HG02943 (cell line): Measurements from ENCODE around the gene MERTK.
"Not testable (repeated sequence)": the region's sequence is repeated elsewhere in the genome, so short reads cannot be mapped to it uniquely, and the experiment has no call there.

Experiments used
- ATAC-seq: cut with Tn5 transposase; IDR thresholded peaks from one replicate; pipeline ENCODE4 v1.9.1; 2021; ENCODE audit warnings: mild to moderate bottlenecking, low read depth, moderate library complexity; ENCODE audit not compliant: unreplicated experiment

Gene MERTK

DNA sequence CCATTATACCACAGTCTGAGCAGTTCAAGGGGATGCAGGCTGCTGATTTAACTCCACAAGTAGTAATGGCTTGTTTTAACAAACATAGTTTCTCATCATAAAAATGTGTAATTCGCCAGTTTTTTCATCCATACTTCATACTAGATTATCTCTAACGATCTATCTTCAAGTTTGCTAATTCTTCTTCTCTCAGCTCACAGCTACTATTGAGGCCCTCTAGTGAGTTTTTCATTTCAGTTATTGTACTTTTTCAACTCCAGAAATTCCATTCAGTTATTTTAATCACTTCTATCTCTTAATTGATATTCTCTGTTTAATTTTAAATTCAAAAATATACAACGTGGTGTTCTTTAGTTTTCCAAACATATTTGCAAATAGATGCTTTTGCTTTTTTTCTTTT is 136.5 kb downstream of the MERTK start:
- ATAC-seq = no peak

DNA sequence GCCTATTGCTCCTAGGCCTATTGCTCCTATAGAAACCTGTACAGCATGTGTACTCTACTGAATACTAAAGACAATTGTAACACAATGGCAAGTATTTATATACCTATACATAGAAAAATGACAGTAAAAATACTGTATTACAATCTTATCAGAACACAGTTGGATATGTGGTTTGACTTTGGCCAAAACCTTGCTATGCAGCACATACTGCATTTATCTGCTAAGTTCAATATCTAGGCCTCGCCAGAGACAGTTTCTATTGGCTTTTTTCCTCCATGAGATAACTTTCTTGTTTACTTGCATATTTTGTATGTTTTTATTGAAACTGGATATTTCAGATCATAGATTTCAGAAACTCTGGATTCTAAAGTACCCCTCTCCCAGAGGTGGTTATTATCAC is 137.4 kb downstream of the MERTK start:
- ATAC-seq = no peak

DNA sequence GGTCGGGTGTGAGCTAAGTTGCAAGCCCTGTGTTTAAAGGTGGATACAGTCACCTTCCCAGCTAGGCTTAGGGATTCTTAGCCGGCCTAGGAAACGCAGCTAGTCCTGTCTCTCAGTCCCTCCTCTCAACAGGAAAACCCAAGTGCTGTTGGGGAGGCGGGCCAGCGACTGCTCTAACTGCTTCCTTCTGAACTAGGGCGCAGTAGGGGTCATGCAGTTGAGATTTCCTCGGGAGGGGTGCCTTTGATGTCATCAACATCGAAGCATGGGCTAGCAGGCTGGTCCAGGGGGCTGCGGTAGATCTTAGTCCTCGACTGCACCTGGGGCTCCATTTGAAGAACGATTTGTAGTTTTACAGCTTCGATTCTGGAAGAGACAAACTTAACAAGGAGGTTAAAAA is 141.1 kb downstream of the MERTK start:
- not testable (repeated sequence) for ATAC-seq

DNA sequence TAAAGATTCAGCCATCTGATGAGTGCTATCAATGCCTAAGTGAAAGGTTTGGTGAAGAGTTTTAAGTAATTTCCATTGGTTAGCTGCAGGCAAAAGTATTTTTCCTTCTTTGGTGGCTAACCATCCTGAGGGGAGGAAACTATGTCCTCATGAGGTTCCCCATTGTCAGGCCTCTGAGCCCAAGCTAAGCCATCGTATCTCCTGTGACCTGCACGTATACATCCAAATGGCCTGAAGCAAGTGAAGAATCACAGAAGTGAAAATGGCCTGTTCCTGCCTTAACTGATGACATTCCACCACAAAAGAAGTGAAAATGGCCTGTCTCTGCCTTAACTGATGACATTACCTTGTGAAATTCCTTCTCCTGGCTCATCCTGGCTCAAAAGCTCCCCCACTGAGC is 141.7 kb downstream of the MERTK start:
- not testable (repeated sequence) for ATAC-seq

DNA sequence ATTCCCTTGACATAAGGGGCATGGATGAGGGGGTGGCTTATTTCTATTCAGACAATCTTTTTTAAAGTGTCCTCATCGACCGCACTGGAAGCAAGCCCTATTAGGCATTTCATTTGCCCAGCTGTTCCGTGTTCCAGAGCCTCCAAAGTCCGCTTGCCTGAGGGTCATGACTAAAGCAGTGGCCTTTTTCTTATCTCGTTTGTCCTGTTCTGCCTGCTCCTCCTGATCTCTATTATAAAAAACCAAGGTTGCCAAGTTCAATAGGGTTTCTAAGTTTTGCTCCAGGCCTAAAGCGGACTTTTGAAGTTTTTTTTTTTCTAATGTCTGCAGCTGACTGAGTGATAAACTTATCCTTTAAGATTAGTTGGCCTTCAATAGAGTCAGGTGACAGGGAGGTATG is 143.1 kb downstream of the MERTK start:
- not testable (repeated sequence) for ATAC-seq

DNA sequence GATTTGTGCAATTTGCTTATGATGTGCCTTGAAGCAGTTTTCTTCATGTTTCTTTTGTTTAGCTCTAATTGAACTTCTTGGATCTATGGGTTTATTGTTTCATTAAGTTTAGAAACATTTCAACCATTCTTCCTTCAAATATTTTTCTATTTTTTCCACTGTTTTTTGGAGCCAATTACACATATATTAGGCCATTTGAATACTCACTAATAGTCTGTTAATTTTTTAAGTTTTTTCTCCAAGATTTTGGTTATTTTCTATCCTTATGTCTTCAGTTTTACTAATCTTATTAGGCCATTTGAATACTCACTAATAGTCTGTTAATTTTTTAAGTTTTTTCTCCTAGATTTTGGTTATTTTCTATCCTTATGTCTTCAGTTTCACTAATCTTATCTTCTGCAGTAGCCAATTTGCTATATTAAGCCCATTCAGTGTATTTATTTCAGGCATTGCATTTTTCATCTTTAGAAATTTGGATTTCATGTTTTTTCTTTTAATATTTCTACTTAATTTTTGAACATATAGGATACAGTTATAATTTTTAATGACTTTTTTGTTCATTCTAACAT is 147.1 kb downstream of the MERTK start:
- ATAC-seq = no peak

DNA sequence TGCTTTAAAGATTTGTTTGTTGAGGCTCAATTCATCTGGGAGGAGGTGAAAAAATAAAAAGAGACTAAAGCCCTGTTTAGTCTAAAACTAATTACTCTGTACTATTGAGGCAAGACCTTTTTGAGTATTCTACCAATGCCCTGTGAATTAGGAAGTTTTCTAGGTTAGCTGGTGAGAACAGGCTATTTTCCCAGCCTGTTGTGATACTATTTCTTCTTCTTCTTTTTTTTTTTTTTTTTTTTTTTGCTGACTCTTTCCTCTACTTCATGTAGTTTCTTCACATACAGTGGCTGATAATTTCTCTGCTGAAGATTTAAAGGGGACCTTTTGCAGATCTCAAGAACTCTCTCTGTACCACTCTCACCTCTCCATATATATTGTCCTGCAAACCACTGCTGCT is 147.8 kb downstream of the MERTK start:
- ATAC-seq = no peak

DNA sequence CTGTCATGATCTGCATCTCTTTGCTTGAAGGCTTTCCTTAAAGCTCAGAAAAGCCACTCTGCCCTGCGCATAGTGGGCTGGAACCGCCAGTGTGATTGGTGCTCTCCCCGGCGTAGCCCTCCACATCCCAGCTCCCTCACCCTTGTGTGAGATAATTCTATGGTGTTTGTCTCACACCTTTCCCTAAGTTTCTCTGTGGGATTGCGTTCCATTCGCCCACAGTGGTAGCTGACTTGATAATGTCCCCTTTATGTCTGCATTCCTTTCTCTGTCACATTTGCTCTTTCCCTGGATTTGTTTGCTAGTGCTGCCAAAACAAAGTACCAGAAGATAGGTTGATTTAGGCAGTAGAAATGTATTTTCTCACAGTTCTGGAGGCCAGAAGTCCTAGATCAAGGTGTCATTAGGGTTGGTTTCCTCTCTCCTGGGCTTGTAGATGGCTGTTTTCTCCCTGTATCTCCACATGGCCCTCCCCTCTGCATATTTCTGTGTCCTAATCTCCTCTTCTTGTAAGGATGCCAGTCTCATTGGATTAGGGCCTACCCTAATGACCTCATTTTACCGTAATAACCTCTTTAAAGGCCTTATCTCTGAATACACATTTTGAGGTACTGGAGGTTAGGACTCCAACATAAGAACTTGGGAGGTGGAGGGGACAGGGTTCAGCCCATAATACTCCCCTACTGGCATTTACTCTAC is 149.3 kb downstream of the MERTK start:
- ATAC-seq = no peak

DNA sequence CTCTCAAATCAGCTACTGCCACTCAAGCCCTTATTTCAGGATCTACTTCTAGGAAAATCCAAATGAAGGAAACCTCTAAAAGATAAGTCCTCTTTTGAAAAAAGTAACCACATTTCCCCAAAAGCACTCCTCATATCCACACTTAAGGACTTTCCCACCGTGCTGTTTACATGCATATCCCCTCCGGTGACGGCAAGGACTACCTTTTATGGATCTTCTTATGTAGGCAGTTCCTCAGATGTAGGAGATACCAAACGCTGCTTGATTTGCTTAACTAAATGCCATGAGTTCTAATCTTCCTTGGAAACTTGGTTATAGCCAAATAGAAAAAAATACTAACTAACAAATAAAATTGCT is 149.8 kb downstream of the MERTK start:
- no peak for ATAC-seq

DNA sequence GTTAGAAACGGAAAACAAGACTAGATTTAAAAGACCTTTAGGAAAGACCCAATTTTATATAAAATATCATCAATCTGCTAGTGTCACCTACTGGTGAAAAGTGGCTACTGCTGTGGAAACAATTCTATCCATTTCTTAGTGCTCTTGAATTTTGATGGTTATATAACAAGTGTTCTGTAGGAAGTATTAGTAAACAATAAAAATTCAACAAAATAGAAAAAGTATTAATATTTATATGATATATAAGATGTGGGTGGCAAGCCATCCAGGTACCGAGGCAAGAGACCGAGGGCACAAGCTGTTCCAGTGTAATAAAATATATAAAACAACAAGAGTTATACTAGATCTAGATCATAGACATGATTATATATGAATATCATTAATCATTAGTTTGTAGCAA is 150.5 kb downstream of the MERTK start:
- no peak for ATAC-seq

DNA sequence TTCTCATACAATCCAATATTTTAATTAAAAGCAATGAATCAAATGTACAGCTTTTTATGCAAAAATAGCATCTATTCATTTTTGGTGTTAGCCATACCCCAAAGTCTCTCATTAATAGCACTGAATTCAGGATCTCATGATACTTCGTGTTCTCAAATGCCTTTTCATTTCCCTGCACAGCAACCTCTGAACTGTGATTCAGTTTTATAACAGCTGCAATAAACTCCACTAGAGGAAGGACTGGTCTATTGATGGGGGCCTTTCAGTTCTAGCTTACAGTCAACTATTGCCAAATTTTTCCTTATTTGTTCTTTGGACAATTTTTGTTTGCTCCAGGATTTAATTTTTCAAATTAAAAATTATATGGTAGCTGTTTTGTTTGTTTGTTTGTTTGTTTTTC is 151.9 kb downstream of the MERTK start:
- no peak for ATAC-seq

DNA sequence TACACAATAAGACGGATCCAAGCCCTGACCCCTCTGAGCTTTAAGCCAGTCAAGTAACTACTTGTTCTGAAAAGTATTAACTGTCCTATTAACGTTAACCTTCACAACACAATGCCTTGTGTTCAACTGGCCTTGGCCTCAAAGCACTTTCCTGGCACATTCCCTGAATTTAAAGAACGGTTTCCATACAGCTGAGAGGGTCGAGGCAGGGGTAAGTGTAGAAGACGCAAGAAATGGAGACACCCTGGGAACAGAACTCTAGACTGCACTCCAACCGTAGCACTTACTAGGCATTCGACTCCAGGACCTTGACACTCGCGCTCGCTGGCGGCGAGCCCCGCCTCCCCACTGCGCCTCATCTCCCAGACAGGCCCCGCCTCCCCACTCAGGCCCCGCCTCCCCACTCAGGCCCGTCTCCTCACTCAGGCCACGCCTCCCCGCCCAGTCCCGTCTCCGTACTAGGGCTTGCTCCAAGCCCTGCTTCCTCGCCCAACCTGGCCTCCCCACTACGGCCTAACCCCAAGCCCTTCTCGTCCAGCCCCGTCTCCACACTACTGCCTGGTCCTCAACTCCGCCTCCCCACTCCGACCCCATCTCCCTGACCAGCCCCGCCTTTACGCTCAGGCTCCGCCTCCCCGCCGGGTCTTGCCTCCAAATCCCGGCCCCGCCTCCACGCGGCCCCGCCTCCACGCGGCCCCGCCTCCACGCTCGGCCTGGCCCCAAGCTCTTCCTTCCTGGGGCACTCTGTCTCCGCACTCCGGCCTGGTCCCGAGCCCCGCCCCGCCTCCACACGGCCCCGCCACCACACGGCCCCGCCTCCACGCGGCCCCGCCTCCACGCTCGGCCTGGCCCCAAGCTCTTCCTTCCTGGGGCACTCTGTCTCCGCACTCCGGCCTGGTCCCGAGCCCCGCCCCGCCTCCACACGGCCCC is 155.8 kb downstream of the MERTK start:
- ATAC-seq = peak; percentile 58

DNA sequence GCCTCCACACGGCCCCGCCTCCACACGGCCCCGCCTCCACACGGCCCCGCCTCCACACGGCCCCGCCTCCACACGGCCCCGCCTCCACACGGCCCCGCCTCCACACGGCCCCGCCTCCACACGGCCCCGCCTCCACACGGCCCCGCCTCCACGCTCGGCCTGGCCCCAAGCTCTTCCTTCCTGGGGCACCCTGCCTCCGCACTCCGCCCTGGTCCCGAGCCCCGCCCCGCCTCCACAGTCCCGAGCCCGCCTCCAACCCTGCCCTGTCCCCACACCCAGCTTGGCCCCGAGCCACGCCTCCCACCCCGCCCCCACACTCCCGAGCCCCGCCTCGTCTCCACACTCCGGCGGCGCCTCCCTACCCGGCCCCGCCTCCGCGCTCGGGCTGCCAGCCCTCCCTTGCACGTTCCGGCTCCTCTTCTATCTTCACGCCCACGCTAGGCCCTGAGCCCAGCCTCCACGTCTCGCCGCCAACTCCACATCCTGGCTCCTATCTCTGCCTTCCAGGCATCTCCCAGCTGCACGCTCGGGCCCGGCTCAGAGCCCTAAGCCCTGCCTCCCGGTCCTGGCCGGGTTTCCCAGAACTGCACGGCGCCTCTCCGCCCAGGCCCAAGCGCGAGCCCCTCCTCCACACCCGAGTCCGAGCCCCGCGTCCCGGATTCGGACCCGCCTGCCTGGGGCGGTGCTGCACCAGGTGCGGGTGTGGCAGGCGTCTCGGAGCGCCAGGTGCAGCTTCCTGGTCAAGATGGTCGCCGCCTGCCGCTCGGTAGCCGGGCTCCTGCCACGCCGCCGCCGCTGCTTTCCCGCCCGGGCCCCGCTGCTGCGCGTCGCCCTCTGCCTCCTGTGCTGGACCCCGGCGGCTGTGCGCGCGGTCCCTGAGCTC is 156.7 kb downstream of the MERTK start, which contains the start of gene TMEM87B:
Gene TMEM87B (plus strand): TSS at position 423 of the 883 bp plus-strand sequence. CDS start 323 bp downstream, at position 746.
- ATAC-seq = peak; percentile 58

DNA sequence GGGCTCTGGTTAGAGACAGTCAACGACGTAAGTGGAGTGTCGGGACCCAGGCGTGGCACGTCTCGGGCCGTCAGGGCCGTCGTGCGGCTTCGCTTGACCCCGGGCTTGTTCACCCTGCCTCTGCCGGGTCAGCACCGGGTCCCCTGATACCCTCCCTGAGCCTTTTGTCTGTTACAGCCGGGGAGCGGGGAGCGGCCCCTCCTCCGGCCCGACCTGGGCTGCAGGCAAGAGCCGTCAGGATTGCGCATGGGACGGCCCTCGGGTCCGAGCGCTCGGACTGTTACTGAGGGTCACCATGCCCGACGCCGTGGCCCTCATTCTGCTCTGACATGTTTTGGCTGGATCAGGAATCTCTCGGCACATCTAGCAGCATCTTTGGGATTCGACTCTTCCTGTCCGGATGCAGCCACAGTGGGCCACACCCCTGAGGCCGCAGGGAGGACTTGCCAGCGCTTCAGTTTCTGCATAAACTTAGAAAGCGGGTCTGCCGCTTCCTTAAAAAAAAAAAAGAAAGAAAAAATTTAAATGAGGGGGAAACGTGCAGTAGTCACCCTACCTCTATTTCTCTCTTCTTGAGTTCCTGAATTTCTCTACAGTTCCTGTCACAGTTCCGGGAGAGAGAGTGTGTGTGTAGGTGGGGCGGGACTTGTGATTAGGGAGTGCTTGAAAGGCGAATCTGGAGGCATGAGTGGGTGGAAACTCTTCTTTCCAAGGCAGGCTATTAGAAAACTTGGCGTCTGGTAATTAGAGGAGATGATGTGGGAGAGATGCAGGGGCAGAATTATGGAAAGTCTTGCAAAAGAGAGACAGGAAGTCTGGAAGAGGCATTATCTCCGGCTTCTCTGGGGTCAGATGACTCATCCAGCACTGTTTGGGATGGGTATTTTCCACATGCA is 157.6 kb downstream of the MERTK start:
- ATAC-seq = no peak

DNA sequence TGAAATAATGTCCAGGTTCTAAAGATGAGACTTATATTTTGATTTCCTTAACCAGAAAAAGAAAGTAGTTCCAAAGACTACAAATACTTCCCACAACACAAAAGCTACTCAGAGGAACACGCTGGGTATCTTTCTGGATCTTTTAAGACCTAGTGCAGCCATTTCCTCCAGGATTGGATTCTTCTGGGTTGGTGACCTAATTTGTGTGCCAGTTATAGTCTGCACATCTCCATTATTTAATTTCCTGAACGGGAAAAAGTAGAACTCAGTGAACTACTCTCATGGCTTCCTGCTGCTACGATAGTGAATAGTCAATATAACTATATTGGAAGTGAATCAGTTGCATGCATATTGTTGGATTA is 158.2 kb downstream of the MERTK start:
- ATAC-seq = no peak

DNA sequence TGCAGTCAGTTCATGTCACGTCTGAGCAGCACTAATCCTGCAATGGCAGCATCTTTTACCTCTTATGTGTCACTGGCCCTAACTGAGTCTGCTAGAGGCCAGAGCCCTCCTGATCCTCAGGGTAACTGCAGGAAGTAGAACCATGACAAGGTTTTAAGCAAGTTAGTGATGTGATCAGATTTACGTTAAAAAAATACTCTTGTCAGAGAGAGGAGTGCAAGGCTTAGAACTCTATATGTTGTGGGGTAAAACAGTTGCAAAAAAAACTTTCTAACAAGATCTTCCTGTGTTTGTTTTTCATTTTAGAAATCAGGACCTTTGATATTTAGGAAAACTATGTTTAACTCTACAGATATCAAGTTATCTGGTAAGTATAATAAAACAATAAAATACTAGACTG is 161.3 kb downstream of the MERTK start:
- no peak for ATAC-seq

DNA sequence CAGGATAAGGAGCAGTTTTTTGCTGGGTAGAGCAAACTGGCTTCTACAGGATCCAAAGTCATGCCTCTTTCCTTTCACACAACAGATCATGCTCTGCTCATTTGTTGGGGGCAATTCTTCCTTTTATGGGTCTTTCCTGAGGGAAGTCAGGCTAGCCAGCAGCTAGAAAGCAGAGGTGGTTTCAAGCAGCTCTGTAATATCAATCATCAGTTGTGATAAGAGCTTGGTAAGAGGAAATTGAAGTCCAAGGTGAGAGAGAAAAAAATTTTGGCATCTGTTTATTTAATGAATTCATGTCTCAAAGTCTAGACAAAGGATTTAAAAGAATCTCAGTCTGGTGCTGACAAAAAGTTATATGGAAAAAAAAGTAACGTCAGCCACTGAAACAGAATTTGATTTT is 162.9 kb downstream of the MERTK start:
- no peak for ATAC-seq

DNA sequence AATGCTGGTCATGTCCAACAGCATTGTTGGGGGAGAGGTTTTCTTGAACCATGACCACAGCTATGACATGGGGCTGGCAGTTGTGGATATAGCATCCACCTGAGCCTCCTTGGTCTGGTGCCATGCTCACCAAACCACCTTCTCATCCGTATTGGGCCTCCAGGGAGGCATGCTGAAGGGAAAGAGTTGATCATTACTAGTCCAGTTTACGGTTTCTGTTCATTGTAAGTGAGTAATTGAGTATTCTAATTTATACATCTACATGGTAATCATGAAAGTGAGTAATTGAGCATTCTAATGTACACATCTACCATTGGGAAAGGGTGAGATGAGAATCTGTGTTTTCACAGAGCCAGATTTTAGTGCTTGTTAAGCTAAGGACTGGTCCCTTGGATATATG is 163.4 kb downstream of the MERTK start:
- ATAC-seq = no peak

DNA sequence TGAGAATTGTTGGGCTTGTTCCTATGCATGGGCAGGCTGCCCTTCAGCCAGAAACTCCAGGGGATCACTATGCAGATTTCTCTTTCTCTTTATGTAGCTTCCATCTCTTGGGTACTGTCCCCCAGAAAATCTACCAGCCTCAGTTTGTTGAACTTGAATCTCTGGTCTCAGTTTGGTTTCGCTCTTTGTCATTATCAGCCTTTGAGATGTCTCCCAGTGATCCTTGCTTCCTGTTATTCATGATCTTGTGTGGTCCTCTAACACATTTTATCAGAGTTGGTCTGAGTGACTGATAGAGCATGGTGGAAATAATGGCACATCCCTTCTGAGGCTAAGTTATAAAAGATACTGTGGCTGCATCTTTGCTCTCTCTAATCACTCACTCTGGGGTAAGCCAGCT is 164.5 kb downstream of the MERTK start:
- no peak for ATAC-seq

DNA sequence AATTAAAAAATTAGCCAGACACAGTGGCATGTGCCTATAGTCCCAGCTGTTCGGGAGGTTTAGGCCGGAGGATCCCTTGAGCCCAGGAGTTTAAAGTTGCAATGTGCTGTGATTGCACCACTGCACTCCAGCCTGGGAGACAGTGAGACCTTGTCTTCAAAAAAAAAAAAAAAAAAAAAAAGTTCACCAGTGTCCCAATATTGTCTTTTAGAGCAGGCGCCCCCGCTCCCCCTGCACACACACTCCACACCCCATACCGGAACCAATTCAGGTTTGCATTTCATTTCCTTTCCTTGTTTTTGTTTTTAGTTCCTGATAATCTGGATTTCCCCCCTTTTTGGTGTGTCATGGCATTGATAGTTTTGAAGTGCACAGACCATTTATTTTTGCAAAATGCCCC is 167.1 kb downstream of the MERTK start:
- ATAC-seq = no peak
